ENCODE results near the gene PEX5L.

DNA sequence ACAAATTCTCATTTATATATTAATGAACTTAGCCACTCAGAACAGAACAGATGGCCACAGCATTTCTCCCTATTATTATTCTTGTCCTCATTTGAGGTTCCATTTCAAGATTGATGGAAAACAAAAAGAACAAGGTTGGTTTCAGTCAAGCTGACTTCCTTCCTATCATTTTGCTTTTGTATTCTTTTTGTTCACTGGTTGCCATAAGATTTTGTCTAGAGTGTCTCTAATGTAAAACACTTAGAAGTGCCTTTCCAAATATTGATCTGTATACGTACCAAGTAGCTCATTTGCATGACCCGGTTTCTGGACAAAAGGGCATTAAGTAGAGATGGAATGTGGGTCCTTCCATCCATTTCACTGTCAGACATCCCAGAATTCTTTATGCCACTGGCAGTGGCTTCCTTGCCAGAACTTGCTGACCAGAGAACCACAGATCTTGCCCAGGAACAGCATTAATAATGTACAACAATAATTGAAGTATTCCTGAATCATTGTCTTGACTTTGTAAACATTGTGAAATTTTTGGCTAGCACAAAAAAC, 63.8 kb downstream of the PEX5L start:
- TF ChIP-seq EP300 (IDR thresholded peaks at IDR 0.05; ENCODE audit: borderline replicate concordance) (no peak), FOXM1 (IDR thresholded peaks at IDR 0.05; ENCODE audit: borderline replicate concordance, low read depth) (no peak), TCF12 (IDR thresholded peaks at IDR 0.05; ENCODE audit: low read depth) (no peak), ZBTB7A (IDR thresholded peaks at IDR 0.05; ENCODE audit: low read depth) (no peak), NFIC (IDR thresholded peaks at IDR 0.05) (no peak), RAD21 (IDR thresholded peaks at IDR 0.05; ENCODE audit: low read depth) (no peak), CREB1 (IDR thresholded peaks at IDR 0.05; ENCODE audit: low read depth) (no peak), TEAD4 (IDR thresholded peaks at IDR 0.05) (no peak), CEBPB (IDR thresholded peaks at IDR 0.05) (no peak)
- TF ChIP-seq, protein P1, sequence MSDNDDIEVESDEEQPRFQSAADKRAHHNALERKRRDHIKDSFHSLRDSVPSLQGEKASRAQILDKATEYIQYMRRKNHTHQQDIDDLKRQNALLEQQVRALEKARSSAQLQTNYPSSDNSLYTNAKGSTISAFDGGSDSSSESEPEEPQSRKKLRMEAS (IDR thresholded peaks at IDR 0.05), result no peak
- TF ChIP-seq, protein P2, sequence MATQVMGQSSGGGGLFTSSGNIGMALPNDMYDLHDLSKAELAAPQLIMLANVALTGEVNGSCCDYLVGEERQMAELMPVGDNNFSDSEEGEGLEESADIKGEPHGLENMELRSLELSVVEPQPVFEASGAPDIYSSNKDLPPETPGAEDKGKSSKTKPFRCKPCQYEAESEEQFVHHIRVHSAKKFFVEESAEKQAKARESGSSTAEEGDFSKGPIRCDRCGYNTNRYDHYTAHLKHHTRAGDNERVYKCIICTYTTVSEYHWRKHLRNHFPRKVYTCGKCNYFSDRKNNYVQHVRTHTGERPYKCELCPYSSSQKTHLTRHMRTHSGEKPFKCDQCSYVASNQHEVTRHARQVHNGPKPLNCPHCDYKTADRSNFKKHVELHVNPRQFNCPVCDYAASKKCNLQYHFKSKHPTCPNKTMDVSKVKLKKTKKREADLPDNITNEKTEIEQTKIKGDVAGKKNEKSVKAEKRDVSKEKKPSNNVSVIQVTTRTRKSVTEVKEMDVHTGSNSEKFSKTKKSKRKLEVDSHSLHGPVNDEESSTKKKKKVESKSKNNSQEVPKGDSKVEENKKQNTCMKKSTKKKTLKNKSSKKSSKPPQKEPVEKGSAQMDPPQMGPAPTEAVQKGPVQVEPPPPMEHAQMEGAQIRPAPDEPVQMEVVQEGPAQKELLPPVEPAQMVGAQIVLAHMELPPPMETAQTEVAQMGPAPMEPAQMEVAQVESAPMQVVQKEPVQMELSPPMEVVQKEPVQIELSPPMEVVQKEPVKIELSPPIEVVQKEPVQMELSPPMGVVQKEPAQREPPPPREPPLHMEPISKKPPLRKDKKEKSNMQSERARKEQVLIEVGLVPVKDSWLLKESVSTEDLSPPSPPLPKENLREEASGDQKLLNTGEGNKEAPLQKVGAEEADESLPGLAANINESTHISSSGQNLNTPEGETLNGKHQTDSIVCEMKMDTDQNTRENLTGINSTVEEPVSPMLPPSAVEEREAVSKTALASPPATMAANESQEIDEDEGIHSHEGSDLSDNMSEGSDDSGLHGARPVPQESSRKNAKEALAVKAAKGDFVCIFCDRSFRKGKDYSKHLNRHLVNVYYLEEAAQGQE (IDR thresholded peaks at IDR 0.05; ENCODE audit: low read depth), result no peak
- TF ChIP-seq, protein P3, sequence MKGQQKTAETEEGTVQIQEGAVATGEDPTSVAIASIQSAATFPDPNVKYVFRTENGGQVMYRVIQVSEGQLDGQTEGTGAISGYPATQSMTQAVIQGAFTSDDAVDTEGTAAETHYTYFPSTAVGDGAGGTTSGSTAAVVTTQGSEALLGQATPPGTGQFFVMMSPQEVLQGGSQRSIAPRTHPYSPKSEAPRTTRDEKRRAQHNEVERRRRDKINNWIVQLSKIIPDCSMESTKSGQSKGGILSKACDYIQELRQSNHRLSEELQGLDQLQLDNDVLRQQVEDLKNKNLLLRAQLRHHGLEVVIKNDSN (IDR thresholded peaks at IDR 0.05), result no peak
